DOHH2 (cell line): ENCODE results near the gene TP53I11.

Experiments
- CTCF ChIP-seq: fragments of 200-600 bp; sonication (generic); IDR thresholded peaks from one replicate; pipeline ENCODE4 v1.5.1; 2014; ENCODE audit warnings: antibody characterized with exemption, mild to moderate bottlenecking, low read depth, low read length; ENCODE audit not compliant: poor library complexity, severe bottlenecking
- EZH2phosphoT487 ChIP-seq: fragments of 200-600 bp; sonication (generic); IDR thresholded peaks from 2 replicates; pipeline ENCODE4 v1.6.1; 2017; ENCODE audit warnings: borderline replicate concordance, mild to moderate bottlenecking, antibody characterized with exemption, low read length, moderate library complexity, mixed read lengths

GRCh38 chr11:44913502-44913901 is 37.2 kb downstream of the TP53I11 start:
- TF ChIP-seq CTCF (no peak), EZH2phosphoT487 (no peak)
